H1 (cell line): ENCODE results near the gene RORB.

Experiments
- EZH2 ChIP-seq: fragments of 200-600 bp; sonication (generic); IDR thresholded peaks from 2 replicates; pipeline ENCODE4 v1.7.1; 2012; ENCODE audit warnings: low read depth, mild to moderate bottlenecking, moderate library complexity, low read length, inconsistent platforms; ENCODE audit not compliant: severe bottlenecking
- GABPA ChIP-seq: IDR thresholded peaks from 2 replicates; pipeline ENCODE4 v1.6.1; 2011; ENCODE audit warnings: mild to moderate bottlenecking, low read length, moderate library complexity, borderline replicate concordance; ENCODE audit not compliant: insufficient read depth
- NRF1 ChIP-seq: IDR thresholded peaks from 2 replicates; pipeline ENCODE4 v1.6.1; 2011; ENCODE audit warnings: mild to moderate bottlenecking, low read depth, low read length, improper control_type of control experiment
- POLR2A ChIP-seq, 2 experiments: IDR thresholded peaks; 1 replicate in 1 of 2; 2 replicates in 1 of 2; pipeline ENCODE4 v1.6.1; 2011; ENCODE audit warnings: low read depth in 2 of 2, low read length in 2 of 2, mild to moderate bottlenecking in 2 of 2; ENCODE audit errors: control extremely low read depth in 1 of 2
- RBBP5 ChIP-seq: IDR thresholded peaks from 2 replicates; pipeline ENCODE4 v1.7.1; 2012; ENCODE audit warnings: low read depth, mild to moderate bottlenecking, inconsistent platforms, low read length, moderate library complexity, borderline replicate concordance
- RNF2 ChIP-seq: fragments of 200-900, 300-1000 bp; sonication (generic); IDR thresholded peaks from 2 replicates; pipeline ENCODE4 v1.7.1; 2016; ENCODE audit warnings: borderline replicate concordance, low read depth, mild to moderate bottlenecking, antibody characterized with exemption, low read length; ENCODE audit not compliant: poor library complexity, severe bottlenecking; ENCODE audit errors: missing control alignments
- SIX5 ChIP-seq: IDR thresholded peaks from 2 replicates; pipeline ENCODE4 v1.6.1; 2011; ENCODE audit warnings: mild to moderate bottlenecking, low read depth, low read length
- SP1 ChIP-seq: IDR thresholded peaks from 2 replicates; pipeline ENCODE4 v1.6.1; 2011; ENCODE audit warnings: low read depth, low read length
- TF ChIP-seq, protein P1 (sequence below), 3 experiments: IDR thresholded peaks; 1 replicate in 2 of 3; 2 replicates in 1 of 3; pipeline versions ENCODE4 v1.5.1 to v1.6.1; 2011; ENCODE audit warnings: low read length in 3 of 3, mild to moderate bottlenecking in 3 of 3, inconsistent platforms in 2 of 3, low read depth in 1 of 3, moderate library complexity in 1 of 3; ENCODE audit not compliant: insufficient read depth in 1 of 3; ENCODE audit errors: control extremely low read depth in 1 of 3

DNA sequence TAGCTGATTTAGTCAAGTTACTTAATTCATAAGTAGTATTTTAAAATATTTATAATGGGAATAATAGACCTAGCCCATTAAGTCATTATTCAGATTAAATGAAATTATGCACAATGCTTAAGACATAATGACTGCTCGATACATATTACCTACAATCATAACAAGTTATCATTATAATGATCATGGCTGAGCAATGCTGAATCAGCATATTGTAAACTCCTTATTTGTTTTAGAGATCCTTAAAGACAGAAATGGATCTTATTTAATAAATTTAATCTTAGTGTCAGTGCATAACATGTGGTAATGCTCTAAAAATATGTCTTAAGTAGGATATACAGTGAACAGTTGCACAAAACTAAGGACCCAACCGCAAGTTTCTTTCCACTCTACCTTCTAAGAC lies 221.6 kb downstream of the RORB start:
- TF ChIP-seq EZH2 (no peak), RNF2 (no peak), SIX5 (no peak), POLR2A (IDR thresholded peaks at IDR 0.05; ENCODE audit: control extremely low read depth in 1 of 2, low read depth in 2 of 2, low read length in 2 of 2) (no peak), GABPA (no peak), RBBP5 (no peak), NRF1 (no peak), SP1 (no peak)
- TF ChIP-seq, protein P1, sequence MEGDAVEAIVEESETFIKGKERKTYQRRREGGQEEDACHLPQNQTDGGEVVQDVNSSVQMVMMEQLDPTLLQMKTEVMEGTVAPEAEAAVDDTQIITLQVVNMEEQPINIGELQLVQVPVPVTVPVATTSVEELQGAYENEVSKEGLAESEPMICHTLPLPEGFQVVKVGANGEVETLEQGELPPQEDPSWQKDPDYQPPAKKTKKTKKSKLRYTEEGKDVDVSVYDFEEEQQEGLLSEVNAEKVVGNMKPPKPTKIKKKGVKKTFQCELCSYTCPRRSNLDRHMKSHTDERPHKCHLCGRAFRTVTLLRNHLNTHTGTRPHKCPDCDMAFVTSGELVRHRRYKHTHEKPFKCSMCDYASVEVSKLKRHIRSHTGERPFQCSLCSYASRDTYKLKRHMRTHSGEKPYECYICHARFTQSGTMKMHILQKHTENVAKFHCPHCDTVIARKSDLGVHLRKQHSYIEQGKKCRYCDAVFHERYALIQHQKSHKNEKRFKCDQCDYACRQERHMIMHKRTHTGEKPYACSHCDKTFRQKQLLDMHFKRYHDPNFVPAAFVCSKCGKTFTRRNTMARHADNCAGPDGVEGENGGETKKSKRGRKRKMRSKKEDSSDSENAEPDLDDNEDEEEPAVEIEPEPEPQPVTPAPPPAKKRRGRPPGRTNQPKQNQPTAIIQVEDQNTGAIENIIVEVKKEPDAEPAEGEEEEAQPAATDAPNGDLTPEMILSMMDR (IDR thresholded peaks at IDR 0.05; ENCODE audit: control extremely low read depth in 1 of 3, insufficient read depth in 1 of 3, low read depth in 1 of 3, low read length in 3 of 3) = no peak
